Fibroblast of the aortic adventitia (primary cell): ENCODE data around the gene ABCA4. TPM values are rescaled to one million over a fixed set of nuclear protein-coding genes. Genes with fewer than 3 reads are reported as not detected.

ENCODE experiments used
- DNase-seq: peaks from one replicate; pipeline ENCODE4 v3.0.0-alpha.2; 2010; ENCODE audit warnings: low read depth
- H3K4me3 ChIP-seq: 2 replicates; pipeline ENCODE4 v1.5.1; 2011; ENCODE audit warnings: low read depth, mild to moderate bottlenecking, control low read depth, low read length, moderate library complexity
- total RNA-seq: library from RNA; depleted of rRNA; stranded (reverse); fragments of >200 nt; gene quantifications from 2 replicates; pipeline ENCODE4 v1.2.3, GENCODE V29; 2012; ENCODE audit warnings: low replicate concordance
- TF ChIP-seq, protein P1 (sequence below): IDR thresholded peaks from 2 replicates; pipeline ENCODE4 v1.5.1; 2011; ENCODE audit warnings: mild to moderate bottlenecking, low read length, control low read depth, inconsistent platforms; ENCODE audit not compliant: insufficient read depth

ABCA4 gene
- total RNA-seq, 1 donor = 0.09 TPM

DNA sequence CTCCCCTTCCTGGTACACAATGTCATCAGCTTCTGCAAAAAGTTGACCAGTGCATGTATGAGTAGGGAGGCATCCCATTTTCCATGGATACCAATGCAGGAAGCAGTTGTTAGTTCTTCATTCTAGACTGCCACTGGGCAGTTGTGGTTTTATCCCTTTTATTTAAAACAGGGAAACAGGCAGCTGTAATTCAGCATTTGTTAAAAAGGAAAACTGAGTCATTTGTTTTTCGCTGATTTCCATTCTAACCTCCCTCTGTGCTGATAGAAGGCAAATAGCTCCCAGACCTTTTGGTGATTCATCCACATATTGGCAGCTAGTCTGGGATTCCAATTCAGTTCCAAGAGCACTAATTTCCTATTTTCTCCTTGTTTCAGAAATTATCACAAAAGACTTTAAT is 21.1 kb upstream of the ABCA4 start:
- TF ChIP-seq, protein P1, sequence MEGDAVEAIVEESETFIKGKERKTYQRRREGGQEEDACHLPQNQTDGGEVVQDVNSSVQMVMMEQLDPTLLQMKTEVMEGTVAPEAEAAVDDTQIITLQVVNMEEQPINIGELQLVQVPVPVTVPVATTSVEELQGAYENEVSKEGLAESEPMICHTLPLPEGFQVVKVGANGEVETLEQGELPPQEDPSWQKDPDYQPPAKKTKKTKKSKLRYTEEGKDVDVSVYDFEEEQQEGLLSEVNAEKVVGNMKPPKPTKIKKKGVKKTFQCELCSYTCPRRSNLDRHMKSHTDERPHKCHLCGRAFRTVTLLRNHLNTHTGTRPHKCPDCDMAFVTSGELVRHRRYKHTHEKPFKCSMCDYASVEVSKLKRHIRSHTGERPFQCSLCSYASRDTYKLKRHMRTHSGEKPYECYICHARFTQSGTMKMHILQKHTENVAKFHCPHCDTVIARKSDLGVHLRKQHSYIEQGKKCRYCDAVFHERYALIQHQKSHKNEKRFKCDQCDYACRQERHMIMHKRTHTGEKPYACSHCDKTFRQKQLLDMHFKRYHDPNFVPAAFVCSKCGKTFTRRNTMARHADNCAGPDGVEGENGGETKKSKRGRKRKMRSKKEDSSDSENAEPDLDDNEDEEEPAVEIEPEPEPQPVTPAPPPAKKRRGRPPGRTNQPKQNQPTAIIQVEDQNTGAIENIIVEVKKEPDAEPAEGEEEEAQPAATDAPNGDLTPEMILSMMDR = no peak
- peak; percentile 52 for DNase-seq
- H3K4me3 ChIP-seq = no peak overlapping the region

DNA sequence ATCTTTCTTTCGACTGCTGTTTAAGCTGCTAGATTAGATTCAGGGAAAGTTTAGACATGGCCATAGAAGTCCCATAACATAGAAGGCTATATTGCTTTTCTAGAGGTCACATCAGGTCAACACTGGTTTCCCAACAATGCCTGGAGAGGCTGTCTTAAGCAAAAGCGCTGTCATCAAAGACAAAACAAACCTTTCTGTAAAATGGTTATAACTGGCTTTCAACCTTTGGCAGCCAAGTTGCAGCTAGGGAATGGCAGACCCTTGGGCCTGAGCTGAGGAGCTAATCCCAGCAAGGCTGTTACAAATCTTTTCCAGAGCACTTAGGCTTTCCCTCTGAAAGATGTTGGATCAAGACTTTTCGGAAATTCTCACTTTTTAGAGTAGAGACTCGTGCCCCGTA is 11.2 kb upstream of the ABCA4 start:
- H3K4me3 ChIP-seq = no peak overlapping the region
- TF ChIP-seq, protein P1 = no peak
- DNase-seq = no peak

DNA sequence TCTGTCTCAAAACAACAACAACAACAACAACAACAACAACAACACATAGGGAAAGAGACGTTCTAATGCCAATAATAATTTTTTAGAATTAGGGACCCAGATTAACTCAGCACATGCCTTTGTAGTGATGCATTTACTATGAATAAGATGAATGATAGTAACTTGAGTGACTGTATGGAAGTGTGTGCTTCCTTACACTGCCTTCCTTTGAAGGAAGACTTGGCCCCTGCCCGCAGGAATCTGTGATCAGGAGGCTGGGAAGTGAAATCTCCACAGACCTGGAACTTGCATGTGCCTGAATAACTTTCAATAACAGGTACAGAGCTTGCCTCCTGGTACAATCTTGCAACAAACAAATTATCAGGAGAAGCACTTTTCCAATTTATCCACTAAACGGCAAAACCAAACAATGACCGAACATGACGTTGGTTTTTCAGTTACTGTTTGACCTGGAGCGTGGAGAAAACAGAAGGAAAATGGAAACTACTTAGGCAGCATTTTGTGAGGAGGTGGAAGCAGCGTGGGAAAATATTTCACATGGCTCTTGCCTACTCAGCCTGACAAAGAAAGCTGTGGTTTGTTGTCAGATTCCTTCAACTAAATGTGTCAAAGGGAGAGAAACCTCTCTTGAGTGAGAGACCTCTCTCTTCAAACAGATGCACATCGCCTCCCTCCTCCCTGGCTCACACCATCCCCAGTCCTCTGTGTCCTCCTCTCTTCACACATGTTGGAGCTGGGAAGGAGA is 10.1 kb upstream of the ABCA4 start:
- TF ChIP-seq, protein P1 = no peak
- no peak for DNase-seq
- no peak overlapping the region for H3K4me3 ChIP-seq

DNA sequence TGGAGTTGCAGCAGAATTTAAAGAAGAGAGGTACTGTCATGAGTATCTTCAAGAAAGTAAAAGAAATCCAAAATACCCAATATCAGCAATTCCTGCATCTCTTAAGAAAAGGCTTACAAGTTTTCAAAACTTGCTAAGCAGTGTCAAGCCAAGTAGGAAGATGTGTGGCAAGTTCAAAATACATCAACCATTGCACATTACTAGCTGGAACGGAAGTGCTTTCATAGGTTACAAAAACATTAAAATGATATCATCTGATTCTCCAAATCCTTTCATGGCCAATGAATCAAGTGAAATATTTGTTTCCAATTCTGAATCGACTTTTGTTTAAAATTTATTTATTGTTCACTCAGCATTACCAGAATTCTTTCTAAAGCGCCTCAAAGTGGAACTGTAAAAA is 5.7 kb upstream of the ABCA4 start:
- peak; percentile 23 for DNase-seq
- H3K4me3 ChIP-seq = no peak overlapping the region
- TF ChIP-seq, protein P1 = no peak

DNA sequence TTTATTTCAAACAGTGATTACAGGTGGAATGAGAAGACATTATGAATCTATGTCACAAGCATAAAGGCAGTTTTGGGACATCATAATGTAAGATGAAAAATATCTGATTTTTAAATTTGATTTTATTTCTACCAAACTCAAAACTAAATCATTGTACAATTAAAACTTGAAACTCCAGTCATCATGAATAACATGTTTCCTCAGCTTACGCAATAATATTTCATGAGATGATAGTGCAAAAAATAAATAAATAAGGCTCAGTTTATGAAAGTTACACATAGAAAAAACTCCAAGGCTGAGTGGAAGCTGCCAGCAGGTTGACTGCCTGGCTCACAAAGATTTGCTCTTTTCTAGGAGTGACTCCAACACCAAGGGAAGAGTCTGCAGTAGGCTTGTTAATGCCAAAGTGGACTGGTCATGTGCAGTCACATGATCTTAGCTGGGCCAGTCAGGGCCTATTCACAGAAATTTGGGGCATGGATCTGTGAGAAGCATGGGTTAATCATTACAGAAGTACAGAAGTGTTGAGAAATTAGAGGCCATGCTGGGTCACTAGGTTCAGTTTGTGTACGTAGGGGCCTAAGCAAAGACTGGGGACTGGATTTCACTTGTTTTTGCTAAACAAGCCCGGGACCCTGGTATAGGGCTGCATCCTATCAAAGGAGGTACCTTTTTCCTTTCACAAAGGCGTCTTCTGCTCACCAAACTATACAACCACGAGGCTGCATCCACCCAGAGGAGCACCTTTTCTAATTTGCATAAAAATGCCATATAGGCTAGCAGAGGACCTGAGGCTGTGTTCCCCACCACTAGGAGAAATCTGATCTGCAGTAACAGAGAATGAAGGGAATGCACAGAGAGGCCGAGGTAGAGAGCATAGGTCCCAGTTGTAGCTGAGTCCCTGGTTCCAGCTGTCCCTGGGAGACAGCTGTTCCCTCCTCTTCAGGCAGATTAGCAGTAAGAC is 4.9 kb upstream of the ABCA4 start:
- no peak overlapping the region for H3K4me3 ChIP-seq
- TF ChIP-seq, protein P1 = no peak
- DNase-seq = no peak

DNA sequence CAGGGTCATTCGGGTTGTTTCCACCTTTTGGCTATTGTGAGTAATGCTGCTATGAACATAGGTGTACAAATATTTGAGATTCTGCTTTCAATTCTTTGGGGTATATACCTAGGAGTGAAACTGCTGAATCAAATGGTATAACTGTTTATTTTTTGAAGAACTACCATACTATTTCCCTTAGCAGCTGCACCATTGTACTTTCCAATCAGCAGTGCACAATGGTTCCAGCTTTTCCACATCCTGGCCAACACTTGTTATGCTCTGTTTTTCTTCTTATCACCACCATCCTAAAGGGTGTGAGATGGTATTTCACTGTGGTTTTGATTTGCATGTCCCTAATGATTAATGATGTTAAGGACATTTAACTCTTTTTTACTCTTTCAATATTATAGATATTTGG is 3.6 kb upstream of the ABCA4 start:
- H3K4me3 ChIP-seq = no peak overlapping the region
- TF ChIP-seq, protein P1 = no peak
- no peak for DNase-seq
